Spleen (tissue), 7 donors: ENCODE data around the gene MPHOSPH10.

Experiments used
- CTCF ChIP-seq, 11 experiments: fragments of 200-600 bp in 7 of 11; fragments of 450-650 bp in 4 of 11; sonication (generic) in 4 of 11; IDR thresholded peaks in 8 of 11; conservative IDR thresholded peaks in 3 of 11; 1 replicate in 7 of 11; 2 replicates in 4 of 11; pipeline versions ENCODE4 v1.4.0 to v1.8.0; 2016 to 2021; ENCODE audit warnings: antibody characterized with exemption in 11 of 11, inconsistent platforms in 4 of 11, mild to moderate bottlenecking in 1 of 11
- POLR2A ChIP-seq, 3 donors: fragments of 450-650 bp; IDR thresholded peaks; one replicate each; pipeline ENCODE4 v1.5.1; 2017; ENCODE audit warnings: antibody characterized with exemption in 3 of 3, mild to moderate bottlenecking in 1 of 3
- donor health status: DM: no; HTN: no; CAD: no; lungs with moderate emphysema.
- donor health status: DM: no; HTN: no; CAD: no.
- donor health status: DM: no; HTN: no; CAD: no.

- TF ChIP-seq CTCF (IDR thresholded peaks at IDR 0.05 in 8 of 11, conservative IDR thresholded peaks at IDR 0.05 in 3 of 11) = no peak
- TF ChIP-seq POLR2A (IDR thresholded peaks at IDR 0.05) = no peak
Measured at GRCh38 chr2:71129902-71130151, 607 bp upstream of the MPHOSPH10 start.
